ENCODE measurements around the gene FCRL1.

The FCRL1 gene

DNA sequence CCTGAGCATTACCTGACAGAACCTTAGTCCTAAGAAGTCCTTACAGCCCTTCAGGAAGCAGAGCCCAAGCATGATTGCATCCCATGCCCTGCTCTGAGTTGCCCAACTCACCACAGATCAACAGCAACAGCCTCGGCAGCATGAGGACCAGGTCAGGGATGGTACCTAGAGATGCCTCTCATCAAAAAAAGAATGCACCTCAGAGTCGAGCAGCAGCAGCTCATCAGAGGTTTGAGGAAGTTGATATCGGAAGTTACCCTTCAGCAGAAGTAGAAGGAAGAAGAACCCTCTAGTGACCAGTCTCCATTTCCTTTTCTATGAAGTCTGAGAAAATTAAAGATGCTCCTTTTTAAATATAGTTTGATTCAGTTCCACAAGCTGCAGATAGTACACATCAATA lies at the start of gene FCRL1:
Gene FCRL1 (minus strand): TSS at position 225 of the 400 bp plus-strand sequence. CDS start 83 bp downstream, at position 142.
- no peak for DNase-seq (ENCODE audit: low read depth, low spot score)

- DNase-seq (ENCODE audit: low read depth, low spot score) = no peak
Observed at GRCh38 chr1:157868654-157869053, 48.7 kb upstream of the FCRL1 start.

DNA sequence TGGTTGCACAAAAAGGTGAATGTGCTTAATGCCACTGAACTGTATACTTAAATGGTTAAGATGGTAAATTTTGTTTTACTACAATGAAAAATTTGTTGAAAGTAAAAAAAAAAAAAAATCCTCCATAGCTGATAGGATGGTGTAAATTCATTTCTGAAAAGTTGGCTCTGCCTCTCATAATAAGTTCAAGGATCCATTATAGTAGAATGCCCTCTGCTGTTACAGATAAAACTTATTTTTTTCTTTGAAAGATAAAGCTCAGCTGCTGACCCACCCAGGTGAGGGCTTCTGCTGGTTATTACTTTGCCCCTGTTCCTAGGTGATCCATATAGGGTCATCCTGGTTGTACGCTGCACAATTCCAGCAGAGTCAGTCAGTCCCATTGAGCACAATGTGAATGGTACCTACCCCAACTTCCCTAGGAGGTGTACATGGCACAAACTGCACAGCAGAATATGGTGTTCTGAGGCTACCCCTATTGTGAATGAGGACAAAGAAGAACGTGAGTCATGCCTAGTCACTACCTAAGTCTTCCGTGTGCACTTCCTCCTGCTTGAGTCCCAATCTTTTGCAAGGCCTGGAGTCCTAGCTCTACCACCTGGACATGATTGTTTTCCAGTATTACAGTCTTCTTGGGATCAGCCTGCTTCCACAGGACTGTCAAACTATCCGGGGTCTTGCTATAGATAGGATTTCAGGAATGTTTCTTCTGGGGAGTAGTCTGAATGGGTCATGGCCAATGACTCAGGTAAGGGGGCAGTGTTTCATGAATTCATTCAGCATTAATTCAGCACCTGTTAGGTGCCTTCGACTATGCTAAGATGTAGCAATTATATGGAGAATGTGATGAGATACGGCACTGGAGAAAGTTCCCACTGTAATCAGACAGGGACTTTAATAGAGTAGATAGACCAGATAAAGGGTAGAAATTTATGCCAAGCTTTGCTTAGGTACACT lies 42.5 kb upstream of the FCRL1 start:
- DNase-seq (ENCODE audit: low read depth, low spot score) = no peak

DNA sequence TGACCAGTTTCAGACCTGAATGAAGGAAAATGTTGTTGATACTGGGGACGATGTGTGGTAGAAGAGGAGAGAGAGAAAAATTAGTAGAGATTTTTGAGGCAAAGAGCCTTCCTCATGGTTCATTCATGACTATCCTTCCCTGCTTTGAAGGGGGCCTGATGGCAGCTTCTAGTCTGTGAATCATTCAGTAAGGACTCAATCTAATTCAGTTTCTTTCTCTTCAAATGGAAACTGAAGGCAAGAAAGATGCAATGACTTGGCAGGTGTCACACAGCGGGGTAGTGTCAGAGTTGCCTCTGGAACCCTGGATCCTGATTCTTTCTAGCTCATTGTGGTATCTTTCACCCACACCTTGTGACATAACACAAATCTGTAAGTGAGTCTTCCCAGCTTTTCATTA lies 36.6 kb upstream of the FCRL1 start:
- DNase-seq (ENCODE audit: low read depth, low spot score) = no peak

DNA sequence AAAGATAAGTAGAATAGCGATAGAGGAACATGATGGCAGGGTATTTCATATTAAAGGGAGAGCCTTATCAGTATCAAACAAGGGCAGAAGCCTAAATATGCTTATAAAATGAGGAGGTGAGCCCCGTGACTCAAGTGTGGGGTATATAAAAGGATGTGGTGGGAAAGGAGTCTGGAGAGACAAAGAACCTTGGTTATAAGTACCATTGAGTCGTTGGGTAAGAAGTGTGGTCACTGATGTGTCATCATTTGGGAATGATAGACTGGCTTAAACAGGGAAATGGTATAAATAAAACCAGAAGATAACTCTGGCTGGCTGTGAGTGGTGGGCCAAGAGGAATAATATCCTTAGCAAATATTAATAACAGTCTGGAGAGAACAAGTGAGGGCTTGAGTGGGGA lies 32.6 kb upstream of the FCRL1 start:
- DNase-seq (ENCODE audit: low read depth, low spot score) = no peak

GRCh38 chr1:157849229-157849875 lies 29.4 kb upstream of the FCRL1 start:
- no peak for DNase-seq (ENCODE audit: low read depth, low spot score)

DNA sequence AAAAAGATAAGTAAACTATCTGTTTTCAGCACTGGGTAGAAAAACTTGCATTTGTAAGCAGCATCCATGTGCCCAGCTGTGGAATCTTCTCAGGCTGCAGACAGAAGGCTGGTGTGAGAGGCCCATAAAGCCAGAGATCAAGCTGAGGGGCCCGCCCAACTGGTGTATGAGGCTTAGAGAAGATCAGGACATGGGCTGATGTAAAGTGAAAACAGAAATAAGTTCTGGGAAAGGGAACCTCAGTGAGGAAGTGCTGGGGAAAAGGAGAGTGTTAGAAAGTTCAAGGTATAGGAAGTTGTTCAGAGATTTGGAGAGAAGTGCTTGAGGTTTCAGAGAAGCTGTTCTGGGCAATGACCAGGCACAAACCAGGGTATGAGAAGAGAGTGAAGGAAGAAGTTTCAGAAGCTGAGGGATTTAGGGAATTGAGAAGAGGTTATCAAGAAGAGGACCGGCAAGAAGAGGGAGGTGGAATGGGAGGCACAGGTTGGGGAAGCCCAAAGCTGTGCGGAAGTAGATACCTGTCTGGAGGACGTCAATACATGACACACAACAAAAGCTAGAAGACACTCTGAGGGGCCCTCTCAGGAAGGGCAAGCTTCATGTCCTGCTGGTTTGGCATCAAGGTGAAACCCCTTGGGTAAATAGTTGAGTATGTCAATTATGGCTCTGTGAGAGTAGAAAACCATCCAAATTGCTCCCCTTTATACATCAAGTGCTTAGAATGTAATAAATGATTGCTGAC lies 24.3 kb upstream of the FCRL1 start:
- DNase-seq (ENCODE audit: low read depth, low spot score) = no peak

GRCh38 chr1:157842939-157843338 lies 23.0 kb upstream of the FCRL1 start:
- no peak for DNase-seq (ENCODE audit: low read depth, low spot score)

- no peak for DNase-seq (ENCODE audit: low read depth, low spot score)
Observed at GRCh38 chr1:157841708-157842107, 21.8 kb upstream of the FCRL1 start, which contains the start of gene CD5L. TSS of gene CD5L (minus strand) at chr1:157841808. CDS start at chr1:157841701, 107 bp downstream.

- no peak for DNase-seq (ENCODE audit: low read depth, low spot score)
Observed at GRCh38 chr1:157838966-157839365, 19.0 kb upstream of the FCRL1 start.

GRCh38 chr1:157834430-157834829 lies 14.5 kb upstream of the FCRL1 start:
- DNase-seq (ENCODE audit: low read depth, low spot score) = no peak

DNA sequence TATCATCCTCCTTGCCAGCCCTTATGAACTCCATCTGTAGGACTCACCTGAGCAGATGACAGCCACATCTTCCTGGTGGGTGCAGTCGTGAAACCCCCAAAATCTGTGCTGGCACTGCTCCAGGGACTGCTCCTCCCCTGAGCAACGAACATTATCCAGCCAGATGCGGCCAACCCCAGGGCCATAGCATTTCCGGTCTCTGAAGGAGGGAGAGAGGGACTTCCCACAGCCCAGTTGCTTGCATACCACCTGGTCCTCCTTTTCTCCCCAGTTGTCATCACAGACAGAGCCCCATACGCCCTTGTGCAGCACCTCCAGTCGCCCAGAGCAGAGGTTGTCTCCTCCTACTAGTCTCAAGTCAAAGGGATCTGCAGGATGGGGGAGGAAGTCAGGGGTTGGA lies 13.2 kb upstream of the FCRL1 start:
- DNase-seq (ENCODE audit: low read depth, low spot score) = no peak

- no peak for DNase-seq (ENCODE audit: low read depth, low spot score)
Observed at GRCh38 chr1:157831968-157832626, 12.2 kb upstream of the FCRL1 start.

- DNase-seq (ENCODE audit: low read depth, low spot score) = no peak
Observed at GRCh38 chr1:157830887-157831286, 11.0 kb upstream of the FCRL1 start.

DNA sequence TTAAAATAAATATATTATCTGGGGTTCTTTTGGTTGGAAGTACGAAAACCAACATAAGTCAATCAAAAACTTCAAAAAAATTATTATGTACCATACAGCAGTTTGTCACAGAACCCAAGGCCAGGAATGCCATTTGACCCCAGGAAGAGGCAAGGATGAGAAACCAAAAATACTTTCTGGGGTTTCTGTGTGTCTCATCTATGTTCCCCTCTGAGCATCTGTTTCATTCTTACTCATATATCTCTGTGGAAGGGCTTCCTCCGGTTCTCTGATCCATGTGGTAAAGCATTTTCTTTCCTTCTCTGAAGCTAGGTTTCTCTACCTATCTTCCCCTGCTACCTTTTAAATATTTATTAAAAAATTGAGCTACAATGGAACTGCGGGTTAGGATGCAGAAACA lies 9.8 kb upstream of the FCRL1 start:
- DNase-seq (ENCODE audit: low read depth, low spot score) = no peak

- DNase-seq (ENCODE audit: low read depth, low spot score) = no peak
Observed at GRCh38 chr1:157829210-157829609, 9.3 kb upstream of the FCRL1 start.

GRCh38 chr1:157820299-157820698 lies 379 bp upstream of the FCRL1 start:
- DNase-seq (ENCODE audit: low read depth, low spot score) = no peak

GRCh38 chr1:157819215-157819614 lies 705 bp downstream of the FCRL1 start:
- DNase-seq (ENCODE audit: low read depth, low spot score) = no peak

DNA sequence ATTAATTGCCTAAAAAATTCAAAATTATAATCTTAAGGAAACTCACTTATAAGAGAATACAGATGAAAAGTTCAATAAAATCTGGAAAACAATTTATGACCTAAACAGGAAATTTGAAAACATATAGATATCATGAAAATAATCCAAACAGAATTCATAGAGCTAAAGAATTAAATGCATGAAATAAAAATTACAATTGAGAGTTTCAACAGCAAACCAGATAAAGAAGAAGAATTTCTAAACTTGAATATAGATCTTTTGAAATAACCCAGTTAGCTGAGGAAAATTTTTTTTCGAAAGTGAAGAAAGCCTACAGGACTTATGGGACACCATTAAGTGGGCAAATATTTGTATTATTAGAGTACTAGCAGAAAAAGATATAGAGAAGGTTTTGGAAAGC lies 6.7 kb downstream of the FCRL1 start:
- no peak for DNase-seq (ENCODE audit: low read depth, low spot score)

GRCh38 chr1:157806431-157807149 lies 13.3 kb downstream of the FCRL1 start:
- DNase-seq (ENCODE audit: low read depth, low spot score) = no peak

- DNase-seq (ENCODE audit: low read depth, low spot score) = no peak
Observed at GRCh38 chr1:157803851-157804250, 16.1 kb downstream of the FCRL1 start.
